ENCODE data around the gene LGI1.

DNA sequence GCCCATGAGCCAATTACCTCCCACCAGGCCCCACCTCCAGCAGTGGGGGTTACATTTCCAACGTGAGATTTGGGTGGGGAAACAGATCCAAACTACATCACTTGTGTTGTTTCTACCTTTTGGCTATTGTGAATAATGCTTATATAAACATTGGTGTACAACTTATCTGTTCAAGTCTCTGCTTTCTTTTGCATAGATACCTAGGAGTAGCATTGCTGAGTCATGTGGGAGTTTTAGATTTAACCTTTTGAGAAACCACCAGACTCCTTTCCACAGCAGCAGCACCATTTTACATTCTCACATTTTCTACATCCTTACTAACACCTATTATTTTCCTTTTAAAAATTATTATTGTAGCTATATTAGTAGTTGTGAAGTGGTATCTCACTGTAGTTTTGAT is 41.0 kb upstream of the LGI1 start:
- TF ChIP-seq CTCF (IDR thresholded peaks at IDR 0.05; ENCODE audit: insufficient read depth, low read length, poor library complexity, severe bottlenecking): no peak
- TF ChIP-seq EZH2phosphoT487 (conservative IDR thresholded peaks at IDR 0.05; ENCODE audit: low read length): no peak

Data from SU-DHL-6 (cell line).